Measurements from ENCODE around the gene UBE2E2.

The UBE2E2 gene

DNA sequence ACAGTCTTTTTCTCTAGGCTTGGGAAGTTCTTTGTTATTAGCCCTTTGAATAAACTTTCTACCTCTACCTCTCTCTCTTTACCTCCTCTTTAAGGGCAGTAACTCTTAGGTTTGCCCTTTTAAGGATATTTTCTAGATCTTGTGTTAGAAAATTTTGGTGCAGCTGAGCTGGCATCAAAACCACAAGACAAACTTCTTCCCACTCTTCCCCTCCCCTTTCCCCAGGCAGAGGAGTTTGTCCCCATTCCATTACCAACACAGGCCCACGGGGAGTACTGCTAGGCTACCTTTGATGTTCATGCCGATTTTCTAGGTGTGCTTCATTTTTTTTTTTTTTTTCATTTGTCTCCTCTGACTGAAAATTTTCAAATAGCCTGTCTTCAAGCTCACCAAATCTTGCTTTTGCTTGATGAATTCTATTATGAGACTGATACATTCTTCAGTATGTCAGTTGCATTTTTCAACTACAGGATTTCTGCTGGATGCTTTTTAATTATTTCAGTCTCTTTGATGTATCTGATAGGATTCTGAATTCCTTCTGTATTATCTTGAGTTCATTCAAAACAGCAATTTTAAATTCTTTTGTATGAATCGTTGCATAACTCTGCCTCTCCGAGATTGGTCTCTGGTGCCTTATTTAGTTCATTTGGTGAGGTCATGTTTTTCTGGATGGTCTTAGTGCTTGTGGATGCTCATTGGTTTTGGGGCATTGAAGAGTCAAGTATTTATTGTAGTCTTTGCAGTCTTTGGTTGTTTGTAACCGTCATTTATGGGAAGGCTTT, 112.0 kb downstream of the UBE2E2 start:
- no peaks in the 10 kb centered on the region for H3K9me3 ChIP-seq
- H3K4me3 ChIP-seq (ENCODE audit: low read depth in 1 of 2, low read length in 1 of 2) = no peak overlapping the region
- no peak overlapping the region for H3K27ac ChIP-seq
- no peaks in the 10 kb centered on the region for H3K27me3 ChIP-seq
- no peaks in the 10 kb centered on the region for H3K36me3 ChIP-seq
- TF ChIP-seq, protein P1, sequence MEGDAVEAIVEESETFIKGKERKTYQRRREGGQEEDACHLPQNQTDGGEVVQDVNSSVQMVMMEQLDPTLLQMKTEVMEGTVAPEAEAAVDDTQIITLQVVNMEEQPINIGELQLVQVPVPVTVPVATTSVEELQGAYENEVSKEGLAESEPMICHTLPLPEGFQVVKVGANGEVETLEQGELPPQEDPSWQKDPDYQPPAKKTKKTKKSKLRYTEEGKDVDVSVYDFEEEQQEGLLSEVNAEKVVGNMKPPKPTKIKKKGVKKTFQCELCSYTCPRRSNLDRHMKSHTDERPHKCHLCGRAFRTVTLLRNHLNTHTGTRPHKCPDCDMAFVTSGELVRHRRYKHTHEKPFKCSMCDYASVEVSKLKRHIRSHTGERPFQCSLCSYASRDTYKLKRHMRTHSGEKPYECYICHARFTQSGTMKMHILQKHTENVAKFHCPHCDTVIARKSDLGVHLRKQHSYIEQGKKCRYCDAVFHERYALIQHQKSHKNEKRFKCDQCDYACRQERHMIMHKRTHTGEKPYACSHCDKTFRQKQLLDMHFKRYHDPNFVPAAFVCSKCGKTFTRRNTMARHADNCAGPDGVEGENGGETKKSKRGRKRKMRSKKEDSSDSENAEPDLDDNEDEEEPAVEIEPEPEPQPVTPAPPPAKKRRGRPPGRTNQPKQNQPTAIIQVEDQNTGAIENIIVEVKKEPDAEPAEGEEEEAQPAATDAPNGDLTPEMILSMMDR (IDR thresholded peaks at IDR 0.05) = no peak
- H3K4me1 ChIP-seq (ENCODE audit: control insufficient read depth in 1 of 2, insufficient read depth in 1 of 2, low read depth in 1 of 2, low read length in 1 of 2) = no peaks in the 10 kb centered on the region

DNA sequence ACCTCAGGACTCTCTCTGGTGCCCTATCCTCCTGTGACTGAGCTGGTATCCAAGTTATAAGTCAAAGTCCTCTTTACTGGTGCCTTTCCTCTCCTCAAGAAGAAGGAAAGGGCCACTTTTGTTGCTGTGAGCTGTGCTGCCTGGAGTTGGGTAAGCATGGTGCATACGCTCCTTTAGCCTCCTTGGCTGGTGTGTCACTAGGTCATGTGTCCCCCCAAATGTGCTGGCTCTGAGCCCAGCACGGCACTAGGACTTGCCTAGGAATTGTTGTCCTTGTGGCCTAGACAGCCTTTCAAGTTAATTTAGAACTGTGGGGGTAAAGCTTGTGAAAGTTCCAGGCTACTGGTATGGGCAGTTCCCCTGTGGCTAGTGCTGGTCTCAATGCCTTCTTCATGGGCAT, 113.8 kb downstream of the UBE2E2 start:
- no peaks in the 10 kb centered on the region for H3K9me3 ChIP-seq
- no peak overlapping the region for H3K4me3 ChIP-seq (ENCODE audit: low read depth in 1 of 2, low read length in 1 of 2)
- H3K27me3 ChIP-seq = no peaks in the 10 kb centered on the region
- H3K4me1 ChIP-seq (ENCODE audit: control insufficient read depth in 1 of 2, insufficient read depth in 1 of 2, low read depth in 1 of 2, low read length in 1 of 2) = no peaks in the 10 kb centered on the region
- TF ChIP-seq, protein P1 (IDR thresholded peaks at IDR 0.05) = no peak
- H3K36me3 ChIP-seq = no peaks in the 10 kb centered on the region
- H3K27ac ChIP-seq = no peak overlapping the region

DNA sequence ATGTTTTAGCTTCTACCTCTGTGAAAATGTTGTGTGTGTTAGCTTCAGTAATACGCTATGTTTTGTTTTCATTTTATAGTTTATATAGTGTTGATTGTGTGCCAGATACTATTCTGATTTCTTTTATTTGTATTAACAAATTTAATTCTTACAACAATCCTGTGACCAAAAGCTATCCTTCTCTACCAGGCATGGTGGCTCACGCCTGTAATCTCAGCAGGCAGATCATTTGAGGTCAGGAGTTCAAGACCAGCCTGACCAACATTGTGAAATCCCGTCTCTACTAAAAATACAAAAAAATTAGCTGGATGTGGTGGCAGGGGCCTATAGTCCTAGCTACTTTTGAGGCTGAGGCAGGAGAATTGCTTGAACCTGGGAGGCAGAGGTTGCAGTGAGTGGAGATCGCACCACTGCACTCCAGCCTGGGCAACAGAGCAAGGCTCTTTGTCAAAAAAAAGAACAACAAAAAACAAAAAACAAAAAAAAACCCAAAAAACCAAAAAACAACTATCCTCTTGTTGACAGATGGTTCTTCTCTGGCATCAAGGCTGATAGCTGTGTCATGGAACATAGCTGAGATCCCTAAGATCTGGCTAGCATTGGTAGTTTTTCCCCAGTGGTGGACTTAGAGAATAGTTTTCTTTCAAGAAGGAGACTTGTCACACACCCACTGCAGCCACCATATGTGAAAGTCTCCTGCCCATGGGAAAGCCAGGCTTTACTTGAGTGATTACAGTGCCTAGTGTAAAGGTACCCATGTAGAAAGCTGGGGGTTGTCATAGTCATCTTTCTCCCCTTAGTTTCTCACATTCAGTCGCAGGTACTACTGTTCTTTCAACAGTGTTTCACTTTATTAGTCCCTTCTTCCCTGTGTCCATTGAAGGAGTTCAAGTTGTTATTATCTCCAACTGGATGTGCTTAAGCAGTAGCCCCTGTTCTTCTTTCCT, 116.5 kb downstream of the UBE2E2 start:
- Histone ChIP-seq H3K9me3 (no peaks in the 10 kb centered on the region), H3K27me3 (no peaks in the 10 kb centered on the region), H3K36me3 (no peaks in the 10 kb centered on the region), H3K27ac (no peak overlapping the region), H3K4me3 (ENCODE audit: low read depth in 1 of 2, low read length in 1 of 2) (no peak overlapping the region), H3K4me1 (ENCODE audit: control insufficient read depth in 1 of 2, insufficient read depth in 1 of 2, low read depth in 1 of 2, low read length in 1 of 2) (no peaks in the 10 kb centered on the region)
- TF ChIP-seq, protein P1 (IDR thresholded peaks at IDR 0.05) = no peak

DNA sequence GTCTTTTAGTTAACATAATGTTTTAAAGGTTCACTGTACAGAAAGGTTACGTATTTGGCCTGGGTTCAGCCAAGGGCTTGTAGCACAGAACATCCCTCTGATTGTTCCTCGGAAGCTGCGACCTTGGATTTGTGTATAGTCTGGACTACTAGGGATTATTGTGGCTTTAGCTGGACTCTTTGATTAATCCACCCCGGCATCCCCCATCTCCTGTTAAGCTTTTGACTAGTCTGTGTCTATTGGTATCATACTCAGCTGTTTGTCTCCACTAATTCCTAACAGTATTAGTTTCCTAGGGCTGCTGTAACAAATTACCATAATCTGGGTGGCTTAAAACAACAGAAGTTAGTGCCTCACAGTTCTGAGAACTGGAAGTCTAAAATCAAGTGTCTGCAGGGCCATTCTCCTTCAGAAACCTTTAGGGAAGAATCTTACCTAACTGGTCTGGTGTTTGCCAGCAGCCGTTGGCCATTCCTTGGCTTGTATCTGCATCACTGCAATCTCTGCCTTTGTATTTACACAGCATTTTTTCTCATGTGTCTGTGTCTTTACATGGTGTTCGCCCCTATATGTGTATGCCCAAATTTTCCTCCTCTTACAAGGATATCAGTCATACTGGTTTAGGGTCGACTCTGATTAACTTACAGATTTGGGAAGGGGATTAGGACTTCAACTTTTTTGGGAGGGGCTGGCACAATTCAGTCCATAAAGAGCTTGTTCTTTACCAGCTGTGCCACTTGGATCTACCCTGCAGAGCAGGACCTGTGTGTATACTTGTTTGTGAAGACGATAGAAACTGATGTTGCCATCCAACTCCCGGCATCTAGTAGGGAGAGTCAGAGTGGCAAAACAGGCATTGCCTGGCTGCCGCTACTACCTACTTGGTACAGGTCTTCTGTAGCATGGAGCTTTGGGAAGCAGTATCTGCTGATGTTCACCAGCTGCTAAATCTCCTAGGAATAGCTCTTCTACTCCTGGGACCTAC, 117.8 kb downstream of the UBE2E2 start:
- H3K27me3 ChIP-seq = no peaks in the 10 kb centered on the region
- H3K27ac ChIP-seq = no peak overlapping the region
- no peak overlapping the region for H3K4me3 ChIP-seq (ENCODE audit: low read depth in 1 of 2, low read length in 1 of 2)
- H3K9me3 ChIP-seq = no peaks in the 10 kb centered on the region
- H3K4me1 ChIP-seq (ENCODE audit: control insufficient read depth in 1 of 2, insufficient read depth in 1 of 2, low read depth in 1 of 2, low read length in 1 of 2) = no peaks in the 10 kb centered on the region
- H3K36me3 ChIP-seq = no peaks in the 10 kb centered on the region
- TF ChIP-seq, protein P1 (IDR thresholded peaks at IDR 0.05) = no peak

DNA sequence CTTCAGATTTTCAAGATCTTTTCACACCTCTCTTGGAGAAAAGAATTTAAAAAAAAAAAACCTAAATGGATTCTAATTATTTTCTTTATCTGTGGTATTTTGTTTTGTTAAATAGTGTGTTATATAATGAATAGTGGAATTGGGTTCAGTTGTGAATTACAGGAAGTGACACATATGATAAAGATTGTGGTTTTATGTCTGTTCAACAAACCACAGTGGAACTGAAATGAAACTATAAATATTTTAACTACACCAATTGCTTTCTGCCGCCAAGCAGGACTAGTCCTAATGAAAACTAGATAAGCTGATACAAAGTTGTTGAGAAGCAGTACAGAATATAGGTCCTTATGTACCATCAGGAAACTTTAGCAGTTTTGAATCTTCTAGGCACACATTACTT, 121.6 kb downstream of the UBE2E2 start:
- no peak overlapping the region for H3K27ac ChIP-seq
- H3K4me3 ChIP-seq (ENCODE audit: low read depth in 1 of 2, low read length in 1 of 2) = no peak overlapping the region

More for the DNA sequence above, 121.6 kb downstream of the UBE2E2 start:
- TF ChIP-seq, protein P1 (IDR thresholded peaks at IDR 0.05) = no peak
- H3K4me1 ChIP-seq (ENCODE audit: control insufficient read depth in 1 of 2, insufficient read depth in 1 of 2, low read depth in 1 of 2, low read length in 1 of 2) = peaks cover 4 to 5% of the 10 kb centered on the region in 2 experiments
- H3K36me3 ChIP-seq = no peaks in the 10 kb centered on the region
- H3K27me3 ChIP-seq = no peaks in the 10 kb centered on the region
- no peaks in the 10 kb centered on the region for H3K9me3 ChIP-seq

Data from neutrophil (primary cell).